ENCODE data around the gene SERPINB8.
"Not testable (repeated sequence)": the region's sequence is repeated elsewhere in the genome, so short reads cannot be mapped to it uniquely, and the experiment has no call there.

The SERPINB8 gene, protein sequence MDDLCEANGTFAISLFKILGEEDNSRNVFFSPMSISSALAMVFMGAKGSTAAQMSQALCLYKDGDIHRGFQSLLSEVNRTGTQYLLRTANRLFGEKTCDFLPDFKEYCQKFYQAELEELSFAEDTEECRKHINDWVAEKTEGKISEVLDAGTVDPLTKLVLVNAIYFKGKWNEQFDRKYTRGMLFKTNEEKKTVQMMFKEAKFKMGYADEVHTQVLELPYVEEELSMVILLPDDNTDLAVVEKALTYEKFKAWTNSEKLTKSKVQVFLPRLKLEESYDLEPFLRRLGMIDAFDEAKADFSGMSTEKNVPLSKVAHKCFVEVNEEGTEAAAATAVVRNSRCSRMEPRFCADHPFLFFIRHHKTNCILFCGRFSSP

DNA sequence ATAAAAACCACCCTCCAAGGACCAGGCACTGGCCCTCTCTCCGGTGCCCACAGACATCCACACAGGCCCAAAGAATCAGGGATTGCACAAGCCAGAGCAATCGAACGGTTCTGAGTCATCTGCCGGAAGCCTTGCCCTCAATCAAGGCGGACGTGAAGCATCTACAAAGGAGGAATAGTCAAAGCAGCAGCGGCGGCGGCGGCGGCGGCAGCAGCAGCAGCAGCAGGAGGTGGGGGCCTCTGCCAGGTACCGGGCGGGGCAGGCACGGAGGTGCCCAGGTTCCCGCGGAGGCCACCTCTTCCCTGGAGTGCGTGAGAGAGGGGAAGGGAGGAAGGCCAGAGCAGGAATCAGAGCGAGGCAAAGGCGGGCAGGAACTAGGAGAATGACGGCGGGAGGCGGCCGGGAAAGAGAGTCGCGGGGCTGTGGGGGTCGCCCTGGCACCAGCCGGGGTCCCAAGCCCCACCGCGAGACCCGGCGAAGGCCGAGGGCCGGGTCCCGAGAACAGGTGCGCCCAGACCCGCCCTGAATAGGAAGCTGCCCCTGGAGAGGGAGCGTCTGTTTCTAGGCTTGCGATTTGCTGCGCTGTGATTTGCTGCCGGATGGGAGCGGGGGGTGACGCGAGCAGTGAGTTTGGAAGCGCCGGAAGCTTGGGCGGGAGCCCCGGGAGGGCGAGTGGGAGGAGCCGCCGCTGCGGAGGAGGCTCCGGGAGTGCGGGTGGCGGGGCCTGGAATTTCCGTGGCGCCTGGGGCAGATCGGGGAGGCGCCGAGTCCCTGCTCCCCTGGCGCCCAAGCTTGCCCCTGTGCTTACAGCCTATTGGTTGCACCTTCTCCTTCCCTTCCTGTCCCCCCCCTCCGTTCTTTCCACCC, at the start of gene SERPINB8:
Gene SERPINB8 (plus strand): TSS at position 140 of the 867 bp plus-strand sequence. CDS start 8,228 bp downstream, outside the sequence.
- DNase-seq = peak; percentile 75

DNA sequence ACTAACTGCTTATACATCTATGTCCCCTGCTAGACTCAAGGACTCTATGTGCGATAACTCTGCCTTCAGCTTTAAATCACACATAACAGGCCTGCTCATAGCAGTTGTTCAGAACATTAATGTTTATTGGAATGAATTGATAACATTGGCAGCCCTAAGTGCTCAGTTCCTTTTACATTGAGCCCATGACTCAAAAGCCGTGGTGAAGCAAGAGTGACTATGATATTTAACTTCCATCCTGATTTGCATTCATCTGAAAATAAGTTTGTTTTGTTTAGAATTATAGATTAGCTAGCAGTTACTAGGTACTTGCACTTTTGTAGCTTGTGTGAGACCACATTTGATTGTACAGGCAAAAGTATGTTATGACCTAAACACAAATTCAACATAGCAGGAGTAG, 47.8 kb upstream of the SERPINB8 start:
- DNase-seq = no peak

DNA sequence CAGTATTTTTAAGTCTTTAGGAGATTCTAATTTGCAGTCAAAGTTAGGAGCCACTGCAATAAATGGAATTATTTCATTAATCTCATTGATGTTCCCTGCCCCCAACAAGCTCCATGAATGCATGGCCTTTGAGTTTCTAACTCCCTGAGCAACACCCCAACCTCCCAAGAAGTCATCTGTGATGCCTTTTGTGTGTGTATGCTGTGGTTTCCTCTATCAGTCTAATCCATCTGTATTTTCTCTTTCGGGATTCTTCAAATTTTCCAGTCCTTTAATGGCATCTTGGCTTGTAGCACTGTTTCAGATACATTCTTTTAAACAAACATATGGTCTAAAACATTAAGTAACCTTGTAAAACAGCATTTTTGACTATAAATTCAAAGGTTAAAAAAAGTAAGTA, 45.3 kb upstream of the SERPINB8 start:
- no peak for DNase-seq

DNA sequence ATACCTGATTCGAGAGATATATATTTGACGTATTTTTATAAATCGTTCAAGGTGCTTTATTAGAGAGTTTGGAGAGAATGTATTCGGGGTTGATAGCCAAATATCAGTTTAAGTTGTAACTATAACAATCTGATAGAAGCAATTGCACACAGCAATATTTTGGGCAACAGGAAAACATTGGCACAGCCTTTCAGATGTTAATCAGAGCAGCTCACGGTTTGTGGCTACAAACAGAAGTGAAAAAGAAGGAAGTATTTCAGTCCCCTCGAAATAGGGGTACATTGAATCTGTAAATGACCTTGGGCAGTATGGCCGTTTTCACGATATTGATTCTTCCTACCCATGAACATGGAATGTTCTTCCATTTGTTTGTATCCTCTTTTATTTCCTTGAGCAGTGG, 41.5 kb upstream of the SERPINB8 start:
- no peak for DNase-seq

DNA sequence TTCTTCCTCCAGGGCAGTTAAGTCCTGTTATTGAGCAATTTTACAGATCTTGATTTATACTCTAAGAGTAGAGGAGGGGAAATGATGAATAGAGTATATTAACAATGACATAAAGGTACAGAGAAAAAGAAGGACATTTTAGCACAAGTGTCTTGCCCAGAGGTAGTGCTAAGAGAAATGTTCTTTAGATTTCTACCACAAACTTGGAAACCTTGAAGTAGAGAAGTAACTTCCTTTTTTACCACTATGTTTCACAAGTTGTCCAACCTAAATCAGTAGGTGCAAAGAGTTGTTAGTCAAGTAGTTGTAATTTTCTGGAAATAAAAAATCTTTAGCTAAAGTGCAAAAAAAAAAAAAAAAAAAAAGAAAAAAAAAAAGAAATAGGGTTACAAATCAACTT, 40.5 kb upstream of the SERPINB8 start:
- DNase-seq = not testable (repeated sequence)

DNA sequence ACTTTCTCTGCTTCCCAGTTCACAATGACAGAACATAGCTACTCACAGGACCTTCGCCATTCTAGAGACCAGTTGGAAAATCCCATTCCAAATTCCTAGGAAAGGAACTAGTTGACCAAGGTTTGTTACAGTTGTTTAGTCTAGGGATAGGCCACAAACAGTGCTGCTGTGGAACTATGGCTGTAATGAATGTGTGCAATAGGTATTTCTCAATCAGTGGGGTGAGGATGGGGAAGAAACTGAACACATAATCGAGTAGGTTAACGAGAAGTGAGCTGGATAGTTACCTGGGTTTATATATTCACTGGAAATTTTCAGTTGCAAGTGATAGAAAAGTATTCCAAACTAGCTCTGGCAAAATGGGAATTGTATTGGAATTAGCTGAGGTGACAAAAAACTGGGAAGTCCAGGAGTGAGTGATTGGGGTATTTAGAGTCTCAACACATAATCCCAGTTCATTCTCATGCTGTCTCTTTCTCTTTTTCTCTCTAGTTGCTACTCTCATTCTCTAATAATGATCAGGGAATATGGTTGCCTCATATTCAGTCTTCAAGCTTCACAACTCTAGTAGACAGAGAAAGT, 39.0 kb upstream of the SERPINB8 start:
- no peak for DNase-seq

DNA sequence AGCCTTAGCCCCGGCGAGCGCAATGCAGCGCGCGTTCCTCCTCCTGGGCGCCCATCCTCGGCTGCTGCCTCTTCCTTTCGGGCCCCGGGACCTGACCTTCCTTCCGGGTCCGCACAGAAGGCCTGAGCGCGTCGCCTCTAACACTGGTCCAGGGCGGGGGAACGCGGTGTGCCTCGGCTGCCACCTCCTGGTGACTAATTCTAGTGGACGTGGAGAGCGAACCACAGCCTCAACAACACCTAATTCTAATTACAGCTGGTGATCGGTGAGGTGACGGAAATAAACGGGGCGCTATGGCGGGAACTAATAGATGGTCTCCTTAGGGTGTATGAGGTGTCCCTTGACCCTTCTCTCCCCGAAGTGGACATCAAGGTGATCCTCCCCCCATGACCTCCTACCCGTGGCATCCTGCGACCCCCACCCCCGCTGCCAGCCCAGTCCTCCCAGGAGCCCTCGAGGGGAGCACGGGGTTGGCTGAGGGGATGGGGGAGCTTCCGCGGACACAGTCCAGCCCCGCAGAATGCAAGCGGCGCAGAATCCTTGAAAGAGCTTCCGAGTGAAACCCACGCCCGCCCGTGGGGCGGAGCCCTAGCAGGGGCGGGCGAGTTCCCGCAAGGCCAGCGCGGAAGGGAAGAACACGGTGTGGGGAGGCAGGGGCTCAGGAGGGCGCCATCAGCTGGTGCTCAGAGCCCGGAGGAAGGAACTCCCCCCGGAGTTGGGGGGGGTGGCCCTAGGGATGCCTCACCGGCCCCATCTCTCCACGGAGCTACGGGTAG, 33.5 kb upstream of the SERPINB8 start:
- peak; percentile 56 for DNase-seq

DNA sequence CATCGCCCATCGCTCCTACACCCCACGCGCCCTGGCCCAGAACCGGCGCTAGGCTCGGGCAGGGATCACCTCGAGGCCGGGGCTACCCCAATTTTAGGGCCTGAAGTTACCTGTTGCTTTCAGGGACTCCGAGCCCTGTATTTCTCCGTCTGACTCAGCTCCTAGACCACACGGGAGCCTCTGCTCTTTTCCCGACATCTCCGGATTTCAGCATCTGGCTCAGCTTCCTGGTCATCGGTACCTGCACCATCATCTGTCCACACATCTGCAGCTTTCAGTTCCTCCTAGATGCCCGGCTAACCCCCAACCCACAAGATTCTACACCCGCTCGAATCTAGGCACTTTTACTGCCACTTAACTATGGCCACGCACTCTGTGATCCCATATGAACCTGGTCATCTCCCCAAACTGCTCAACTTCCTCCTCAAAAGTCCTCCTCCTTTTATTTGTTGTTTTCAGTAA, 32.9 kb upstream of the SERPINB8 start:
- no peak for DNase-seq

DNA sequence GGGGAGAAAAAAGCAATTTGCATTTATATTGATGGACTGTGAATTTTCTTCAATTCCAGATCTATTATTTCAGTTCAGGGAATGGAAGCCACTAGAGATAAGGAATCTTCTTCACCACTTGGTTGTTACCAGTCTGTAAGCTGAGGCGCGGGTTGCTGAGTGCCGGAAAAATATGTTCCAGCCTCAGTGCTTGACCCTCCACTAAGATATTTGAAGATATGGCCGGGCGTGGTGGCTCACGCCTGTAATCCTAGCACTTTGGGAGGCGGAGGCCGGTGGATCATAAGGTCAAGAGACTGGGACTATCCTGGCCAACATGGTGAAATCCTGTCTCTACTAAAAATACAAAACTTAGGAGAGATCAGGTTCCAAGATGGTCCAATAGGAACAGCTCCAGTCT, 29.9 kb upstream of the SERPINB8 start:
- no peak for DNase-seq

DNA sequence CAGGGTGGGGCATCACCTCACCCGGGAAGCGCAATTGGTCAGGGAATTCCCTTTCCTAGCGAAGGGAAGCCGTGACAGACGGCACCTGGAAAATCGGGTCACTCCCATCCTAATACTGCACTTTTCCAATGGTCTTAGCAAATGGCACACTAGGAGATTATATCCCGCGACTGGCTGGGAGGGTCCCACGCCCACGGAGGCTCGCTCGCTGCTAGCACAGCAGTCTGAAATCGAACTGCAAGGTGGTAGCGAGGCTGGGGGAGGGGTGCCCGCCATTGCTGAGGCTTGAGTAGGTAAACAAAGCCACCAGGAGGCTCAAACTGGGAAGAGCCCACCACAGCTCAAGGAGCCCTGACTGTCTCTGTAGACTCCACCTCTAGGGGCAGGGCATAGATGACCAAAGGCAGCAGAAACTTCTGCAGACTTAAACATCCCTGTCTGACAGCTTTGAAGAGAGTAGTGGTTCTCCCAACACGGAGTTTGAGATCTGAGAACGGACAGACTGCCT, 29.3 kb upstream of the SERPINB8 start:
- DNase-seq = not testable (repeated sequence)

DNA sequence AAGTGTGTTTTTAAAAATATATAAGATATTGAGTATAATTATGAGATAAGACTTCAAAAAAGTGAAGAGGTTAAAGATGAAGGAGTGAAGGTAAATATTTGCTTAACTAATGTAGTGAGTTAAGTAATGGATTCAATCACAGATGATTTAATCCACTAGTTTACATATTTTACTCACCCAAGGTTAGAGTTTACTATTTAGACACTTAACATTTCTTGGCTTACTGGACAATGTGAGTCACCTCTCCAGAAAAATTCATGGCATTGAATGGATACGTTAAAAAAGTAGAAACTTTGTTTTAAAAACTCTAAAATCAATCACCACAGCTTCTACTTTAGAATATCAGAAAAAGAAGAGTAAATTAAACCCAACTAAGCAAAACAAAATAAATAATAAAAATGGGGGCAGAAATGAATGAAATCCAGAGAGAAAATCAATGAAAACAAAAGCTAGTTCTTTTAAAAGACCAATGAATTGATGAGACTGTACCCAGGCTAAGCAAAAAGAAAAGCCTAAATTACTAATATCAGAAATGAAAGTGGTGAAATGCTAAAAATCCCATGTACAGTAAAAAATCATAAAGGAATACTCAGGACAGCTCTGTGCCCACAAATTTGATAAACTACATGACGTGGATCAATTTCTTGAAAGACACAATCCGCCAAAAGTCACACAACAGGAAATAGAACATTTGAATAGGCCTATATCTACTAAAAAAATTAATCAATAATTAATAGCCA, 22.7 kb upstream of the SERPINB8 start:
- DNase-seq = no peak

DNA sequence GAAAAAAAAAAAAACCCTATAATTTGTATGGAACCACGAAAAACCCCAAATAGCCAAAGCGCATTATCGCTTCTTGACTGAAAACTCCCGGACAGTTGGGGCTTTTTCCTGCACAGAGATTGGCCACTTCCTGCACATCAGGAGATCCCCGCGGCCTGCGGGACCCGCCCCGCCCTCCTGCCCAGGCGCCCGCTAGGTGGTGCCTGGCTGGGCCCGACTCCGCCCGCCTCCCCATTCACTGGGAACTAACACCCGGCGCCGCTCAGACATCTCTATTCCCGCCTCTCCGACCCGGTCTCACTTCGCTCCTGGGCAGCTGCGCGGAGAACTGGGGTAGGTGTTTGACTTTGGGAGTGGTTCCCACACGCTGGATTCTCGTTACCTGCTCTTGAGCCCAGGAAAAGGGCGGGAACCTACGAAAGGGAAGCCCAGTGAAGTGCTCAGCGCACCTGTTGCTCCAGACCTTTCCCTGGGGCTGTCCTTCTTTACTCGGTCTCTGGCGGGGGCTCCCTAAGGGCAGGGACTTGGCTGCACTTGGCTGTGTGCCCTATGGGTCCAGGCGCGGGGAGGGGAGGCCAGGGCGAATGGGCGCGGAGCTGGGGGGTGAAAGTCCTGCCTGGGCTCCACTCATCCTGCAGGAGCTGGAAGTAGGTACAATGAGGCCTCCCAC, 20.7 kb upstream of the SERPINB8 start, which contains the start of gene HMSD:
Gene HMSD (plus strand): TSS at position 234 of the 670 bp plus-strand sequence. CDS start 4,155 bp downstream, outside the sequence.
- peak; percentile 64 for DNase-seq

DNA sequence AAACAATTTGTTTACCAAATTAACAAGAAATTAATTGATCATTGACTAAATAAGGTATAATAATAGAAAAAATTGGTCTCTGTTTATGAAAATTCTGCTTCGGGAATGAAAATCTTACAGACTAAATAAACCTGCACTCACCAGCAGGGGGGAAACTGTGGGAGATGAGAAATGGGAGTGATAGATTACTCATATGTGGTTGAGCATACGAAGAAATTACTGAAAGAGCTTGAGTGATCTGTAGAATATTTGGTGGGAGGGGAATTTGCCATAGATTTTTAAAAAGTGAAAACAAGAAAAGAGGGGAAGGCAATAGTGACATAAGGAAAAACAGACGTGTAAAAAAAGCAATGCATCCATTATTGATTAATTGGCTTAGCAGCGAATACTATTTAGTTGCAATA, 18.6 kb upstream of the SERPINB8 start:
- DNase-seq = no peak

DNA sequence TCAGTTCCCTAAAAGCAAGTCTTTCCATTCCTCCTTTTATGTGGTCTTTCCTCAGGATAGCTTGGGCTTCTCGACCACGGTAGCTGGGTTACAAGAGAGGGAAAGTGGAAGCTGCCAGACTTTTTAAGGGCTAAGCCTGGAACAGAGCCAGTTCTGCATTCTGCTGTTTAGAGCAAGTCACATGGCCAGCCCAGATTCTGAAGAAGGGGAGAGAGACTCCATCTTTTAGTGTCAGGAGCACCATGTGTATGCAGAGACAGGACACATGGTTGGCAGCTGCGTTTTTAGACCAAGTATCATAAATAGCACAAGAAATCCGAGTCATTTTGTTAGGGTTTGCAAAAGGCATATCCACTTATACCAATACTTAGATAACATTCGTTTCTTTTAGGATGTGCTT, 16.1 kb upstream of the SERPINB8 start:
- DNase-seq = no peak

DNA sequence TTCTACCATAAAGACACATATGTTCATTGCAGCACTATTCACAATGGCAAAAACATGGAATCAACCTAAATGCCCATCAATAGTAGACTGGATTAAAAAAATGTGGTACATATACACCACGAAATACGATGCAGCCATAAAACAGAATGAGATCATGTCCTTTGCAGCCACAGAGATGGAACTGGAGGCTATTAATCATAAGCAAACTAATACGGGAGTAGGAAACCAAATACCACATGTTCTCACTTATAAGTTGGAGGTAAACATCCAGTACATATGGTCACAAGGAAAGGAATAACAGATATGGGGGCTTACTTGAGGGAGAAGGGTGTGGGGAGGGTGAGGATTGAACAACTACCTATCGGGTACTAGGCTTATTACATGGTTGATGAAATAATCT, 13.1 kb upstream of the SERPINB8 start:
- DNase-seq = no peak

DNA sequence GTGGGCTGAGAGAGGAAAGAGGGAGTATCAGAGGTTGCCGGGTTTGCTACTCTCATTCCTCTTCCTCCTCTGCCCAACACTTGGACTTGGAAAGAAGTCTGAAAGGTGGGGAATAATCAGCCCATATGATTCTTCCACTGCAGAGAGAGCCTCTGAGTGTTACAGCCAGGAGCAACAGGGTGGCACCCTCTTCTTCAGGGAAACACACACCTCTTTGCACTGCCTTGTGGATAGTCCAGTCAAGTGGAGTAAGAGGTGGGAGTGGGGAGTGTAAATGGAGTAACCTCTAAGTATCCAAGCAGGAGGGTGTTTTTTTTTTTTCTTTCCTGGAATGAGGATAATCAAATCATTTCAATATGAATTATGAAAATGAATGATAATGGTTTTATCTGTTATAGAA, 9.0 kb upstream of the SERPINB8 start:
- DNase-seq = no peak

DNA sequence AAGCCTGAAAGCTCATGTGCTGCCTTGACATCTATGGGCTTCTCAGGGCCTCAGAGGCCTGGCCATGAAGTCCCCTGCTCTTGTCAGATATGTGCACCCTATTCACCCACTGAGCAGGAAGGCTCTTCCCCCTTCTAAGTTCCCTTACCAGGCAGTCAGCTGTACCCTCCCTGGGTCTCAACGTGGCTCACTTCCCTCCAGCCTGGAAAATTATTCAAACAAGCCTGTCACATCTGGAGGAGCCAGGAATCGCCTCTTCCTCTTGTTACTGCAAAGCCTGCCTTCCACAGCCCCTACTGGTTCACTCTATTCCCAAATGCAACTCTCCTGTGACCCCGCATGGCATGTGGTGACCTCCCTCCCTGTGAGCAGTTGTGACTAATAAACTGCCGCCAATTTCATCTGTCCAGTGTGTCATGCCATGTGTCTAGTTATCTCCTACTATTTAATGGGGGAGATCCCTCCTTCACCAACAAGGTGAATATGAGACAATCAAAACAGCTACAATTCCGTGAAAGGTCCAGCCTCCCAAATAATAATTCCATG, 8.4 kb upstream of the SERPINB8 start:
- DNase-seq = no peak

DNA sequence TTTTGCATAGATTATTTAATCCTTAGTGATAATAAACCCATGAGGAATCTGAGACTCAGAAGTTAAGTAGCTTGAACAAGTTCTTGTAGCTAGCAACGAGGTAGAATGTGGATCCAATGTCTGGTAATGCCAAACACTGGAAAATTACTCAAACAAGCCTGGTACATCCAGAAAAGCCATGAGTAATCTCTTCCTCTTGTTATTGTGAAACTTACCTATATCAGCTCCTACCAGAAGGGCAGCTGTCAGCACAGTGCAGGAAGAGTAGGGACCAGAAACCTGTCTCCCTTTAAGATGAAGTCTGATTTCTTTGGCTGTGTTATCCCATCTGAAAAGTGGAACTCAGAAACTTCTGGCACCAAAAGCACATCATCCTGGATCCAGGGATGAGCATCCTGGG, 7.7 kb upstream of the SERPINB8 start:
- no peak for DNase-seq

DNA sequence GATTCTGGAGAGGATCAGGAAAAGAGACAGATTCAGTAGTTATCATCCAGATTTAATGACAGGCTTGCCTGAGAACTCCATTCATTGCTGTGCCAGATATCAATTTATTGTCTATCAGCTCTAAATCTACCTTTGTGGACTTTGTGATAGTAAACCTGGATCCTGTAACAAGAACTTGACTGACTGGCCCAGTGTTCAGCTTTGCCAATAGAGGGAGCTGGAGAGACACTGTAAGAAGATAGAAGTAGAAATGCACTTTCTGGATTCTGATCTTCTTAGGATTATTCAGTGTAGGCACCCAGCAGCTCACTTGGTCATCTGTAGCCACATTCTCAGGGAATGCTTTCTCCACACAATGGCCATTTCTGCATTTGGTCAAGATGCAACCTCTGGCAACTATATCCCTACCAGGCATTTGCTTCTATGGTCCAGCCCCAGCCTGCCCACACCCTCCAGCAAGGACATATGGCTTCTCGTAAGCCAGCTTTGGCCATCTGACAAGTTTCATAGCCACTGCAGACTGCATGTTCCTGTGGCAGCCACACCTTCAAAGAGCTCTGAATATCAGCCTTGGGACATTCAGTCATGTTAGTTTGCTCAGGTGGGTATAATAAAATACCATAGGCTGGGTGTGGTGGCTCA, 6.1 kb upstream of the SERPINB8 start:
- peak; percentile 22 for DNase-seq

DNA sequence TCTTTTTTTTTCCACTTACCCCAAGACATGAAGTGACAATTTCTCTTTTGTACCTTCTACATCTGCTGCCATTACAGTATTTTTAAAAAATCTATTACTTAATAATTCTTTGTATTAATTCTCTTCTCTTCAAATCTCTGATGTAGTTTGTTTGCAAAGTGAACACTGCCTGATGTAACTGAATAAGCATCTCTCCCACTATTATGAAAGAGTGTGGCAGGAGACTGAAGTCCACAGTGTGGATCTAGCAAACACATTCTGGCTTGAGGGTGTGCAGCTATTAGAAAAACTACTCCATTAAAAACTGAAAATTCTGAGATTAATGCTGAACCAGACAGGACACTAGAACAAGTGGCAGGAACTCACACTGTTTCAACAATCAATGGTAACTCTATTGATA, 5.0 kb upstream of the SERPINB8 start:
- no peak for DNase-seq

Measured in stimulated activated CD4-positive, alpha-beta T cell treated with anti-CD3 and anti-CD28 coated beads, Interleukin-4, amount 100 ng/mL, for 1 hour (primary cell).